GM12872 (cell line): ENCODE results near the gene DBH.
A peak's percentile ranks its signal among the peaks of the same experiment; 100 is the strongest.

Experiments
- CTCF ChIP-seq: IDR thresholded peaks from 3 replicates; pipeline ENCODE4 v1.5.1; 2011; ENCODE audit warnings: low read depth, mild to moderate bottlenecking, low read length, moderate library complexity; ENCODE audit not compliant: insufficient read depth

The DBH gene

GRCh38 chr9:133635533-133636531 is at the start of gene DBH:
DBH (plus strand) TSS chr9:133636363; CDS start chr9:133636372, 9 bp downstream.
- no peak for TF ChIP-seq CTCF

GRCh38 chr9:133587051-133587450 is 49.1 kb upstream of the DBH start:
- no peak for TF ChIP-seq CTCF

GRCh38 chr9:133587466-133587865 is 48.7 kb upstream of the DBH start:
- no peak for TF ChIP-seq CTCF

- TF ChIP-seq CTCF, result peak; percentile 72
Observed at GRCh38 chr9:133589454-133590227, 46.5 kb upstream of the DBH start.

- no peak for TF ChIP-seq CTCF
Observed at GRCh38 chr9:133590231-133590855, 45.8 kb upstream of the DBH start.

- no peak for TF ChIP-seq CTCF
Observed at GRCh38 chr9:133591116-133591910, 44.9 kb upstream of the DBH start.

- no peak for TF ChIP-seq CTCF
Observed at GRCh38 chr9:133591985-133592384, 44.2 kb upstream of the DBH start.
